Measurements from ENCODE around the gene NAPB.

Gene NAPB

DNA sequence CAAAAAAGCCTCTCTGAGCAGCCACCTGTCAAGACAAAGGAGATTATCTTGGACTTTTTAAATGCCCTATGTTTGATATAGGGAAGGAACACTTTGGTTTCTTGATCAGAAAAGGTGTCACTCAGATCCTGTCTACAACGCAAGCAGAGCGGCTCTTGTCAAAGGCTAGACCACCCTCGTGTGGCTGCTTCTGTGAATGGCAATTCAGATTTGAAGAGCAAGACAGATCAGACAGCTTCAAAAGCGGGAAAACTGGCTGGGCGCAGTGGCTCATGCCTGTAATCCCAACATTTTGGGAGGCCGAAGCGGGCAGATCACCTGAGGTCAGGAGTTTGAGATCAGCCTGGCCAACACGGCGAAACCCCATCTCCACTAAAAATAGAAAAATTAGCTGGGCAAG is 80.8 kb downstream of the NAPB start:
- DNase-seq: no peak

DNA sequence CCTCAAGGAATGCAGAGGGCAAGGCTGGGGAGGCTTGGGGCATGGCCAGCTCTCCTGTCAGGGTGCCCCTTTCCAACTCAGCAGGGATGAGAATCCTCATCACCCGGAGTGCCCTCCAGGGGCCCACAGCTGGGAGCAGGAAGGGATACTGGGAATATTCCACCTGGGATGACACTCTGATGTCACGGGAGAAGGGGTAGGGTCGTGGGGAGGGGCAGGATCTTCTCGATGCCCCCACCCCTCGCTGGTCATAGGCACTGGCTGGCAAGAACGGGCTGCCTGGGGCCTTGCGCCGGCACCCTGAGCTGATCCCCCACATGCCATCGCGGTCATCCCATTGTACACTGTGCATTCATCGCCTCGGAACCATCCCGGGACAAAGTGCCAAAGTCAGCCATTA is 81.3 kb downstream of the NAPB start:
- DNase-seq: no peak

DNA sequence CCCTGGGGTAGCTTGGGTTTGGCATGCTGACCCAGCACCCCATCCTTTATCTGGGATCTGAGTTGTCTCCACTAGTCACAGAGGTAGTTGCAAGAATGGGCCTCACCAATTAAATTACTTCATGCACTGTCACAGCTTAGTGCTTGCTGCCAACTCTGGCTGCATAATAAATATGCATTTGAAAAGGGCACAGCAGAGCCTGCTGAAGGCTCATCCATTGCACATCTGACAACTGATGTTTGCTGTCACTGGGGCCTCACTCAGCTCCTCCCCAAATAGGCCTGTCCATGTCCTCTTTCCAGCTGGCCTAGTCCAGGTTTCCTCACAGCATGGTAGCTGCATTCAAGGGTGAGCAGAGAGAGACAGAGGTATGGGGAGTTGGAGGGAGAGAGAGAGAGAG is 84.0 kb downstream of the NAPB start:
- DNase-seq: no peak

DNA sequence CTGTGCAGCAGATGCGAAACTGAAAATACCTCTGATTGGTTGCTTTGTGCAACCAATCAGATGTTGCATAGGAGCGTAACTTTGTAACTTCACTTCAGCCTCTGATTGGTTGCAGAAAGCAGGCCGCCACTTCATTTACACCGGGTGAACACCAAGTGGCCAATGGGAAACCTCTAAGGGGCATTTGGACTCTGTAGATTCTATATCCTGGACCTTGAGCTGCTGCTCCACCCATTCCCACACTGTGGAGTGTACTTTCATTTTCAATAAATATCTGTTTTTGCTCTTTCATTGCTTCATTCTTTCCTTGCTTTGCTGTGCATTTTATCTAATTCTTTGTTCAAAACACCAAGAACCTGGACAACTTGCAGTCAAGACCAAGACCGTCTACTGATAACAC is 84.8 kb downstream of the NAPB start:
- no peak for DNase-seq

DNA sequence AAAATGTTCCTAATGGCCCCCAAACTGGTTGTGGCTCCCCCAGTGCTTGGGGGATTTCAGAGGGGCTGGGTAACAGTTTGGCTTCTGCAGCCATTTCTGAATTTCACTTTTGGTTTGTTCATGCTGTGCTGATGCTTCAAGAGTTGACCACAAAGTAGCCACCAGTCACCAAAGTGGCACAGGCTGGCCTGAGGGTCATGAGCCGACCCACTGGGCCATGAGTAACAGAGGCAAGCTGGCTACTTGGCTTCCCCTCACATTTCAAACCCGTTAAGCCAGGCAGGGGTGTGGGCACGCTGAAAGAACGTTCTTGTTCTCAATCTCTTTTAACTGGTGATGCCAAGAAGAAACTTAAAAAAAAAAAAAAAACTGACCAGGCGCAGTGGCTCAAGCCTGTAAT is 85.8 kb downstream of the NAPB start:
- DNase-seq: no peak

DNA sequence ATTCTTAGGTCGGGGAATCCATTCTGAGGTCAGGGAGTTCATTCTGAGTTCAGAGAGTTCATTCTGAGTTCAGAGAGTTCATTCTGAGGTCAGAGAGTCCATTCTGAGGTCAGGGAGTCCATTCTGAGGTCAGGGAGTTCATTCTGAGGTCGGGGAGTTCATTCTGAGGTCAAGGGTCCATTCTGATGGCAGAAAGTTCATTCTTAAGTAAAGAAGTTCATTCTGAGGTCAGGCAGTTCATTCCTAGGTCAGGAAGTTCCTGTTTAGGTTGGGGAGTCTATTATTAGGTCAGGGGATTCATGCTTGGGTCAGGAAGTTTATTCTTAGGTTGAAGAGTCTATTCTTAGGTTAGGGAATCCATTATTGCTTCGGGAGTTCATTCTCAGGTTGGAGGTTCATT is 87.2 kb downstream of the NAPB start:
- DNase-seq: no peak

DNA sequence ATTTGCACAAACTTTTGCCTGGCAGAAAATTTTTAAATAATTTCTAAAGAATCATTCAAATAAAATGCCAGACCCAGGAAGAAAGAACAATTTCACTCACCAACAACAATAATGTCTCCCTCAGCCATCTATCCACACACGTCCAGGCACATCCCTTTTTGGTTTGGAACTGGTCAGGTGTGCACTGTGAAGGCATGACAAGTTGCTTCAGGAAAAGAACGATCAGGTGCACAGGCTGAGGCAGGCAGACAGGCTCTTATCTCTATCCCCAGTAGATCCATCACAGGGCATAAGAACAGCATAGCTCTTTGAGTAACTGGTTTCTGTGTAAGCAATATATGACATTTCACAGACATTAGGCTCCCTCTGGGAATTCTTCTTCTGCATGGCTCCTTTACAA is 88.8 kb downstream of the NAPB start:
- DNase-seq: no peak

DNA sequence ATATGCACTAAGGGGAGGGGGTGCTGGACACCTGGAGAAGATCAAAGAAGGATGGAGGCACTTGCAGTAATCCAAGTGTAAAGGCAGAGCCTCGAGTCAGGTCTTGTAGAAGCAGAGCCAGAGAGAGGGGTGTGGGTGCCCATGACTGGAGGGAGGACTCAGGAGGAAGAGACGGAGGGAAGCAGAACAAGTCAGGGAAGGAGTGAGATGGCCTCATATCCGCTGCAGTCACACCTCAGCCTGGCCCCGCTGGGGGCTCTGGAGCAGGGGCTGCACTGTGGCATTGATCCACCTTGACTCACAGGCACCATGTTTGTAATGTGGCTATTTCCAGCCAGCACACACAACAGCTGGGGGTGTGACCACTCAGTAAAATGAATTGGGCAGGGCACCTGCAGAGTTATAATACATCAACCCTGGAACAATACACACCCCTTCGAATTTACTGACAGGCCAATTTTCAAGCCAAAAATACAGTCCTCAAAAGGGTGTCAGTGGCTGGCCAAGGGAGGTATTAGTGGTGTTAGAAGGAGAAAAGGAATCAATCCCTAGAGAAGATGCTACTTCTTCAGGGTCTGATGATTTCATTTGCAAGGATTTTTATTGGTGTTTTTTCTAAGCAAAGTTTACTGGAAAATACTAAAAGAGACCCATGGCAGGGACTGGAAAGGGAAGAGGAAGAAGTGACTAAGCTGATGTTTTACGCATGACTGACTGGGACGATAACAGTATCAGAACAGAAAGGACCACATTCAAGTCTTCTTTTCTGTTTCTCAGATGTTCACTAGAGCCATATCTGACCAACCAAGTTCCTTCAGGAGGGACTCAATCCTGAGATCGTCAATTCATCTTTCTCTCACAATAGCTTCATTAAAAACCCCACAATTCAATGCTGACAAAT is 89.6 kb downstream of the NAPB start:
- no peak for DNase-seq

DNA sequence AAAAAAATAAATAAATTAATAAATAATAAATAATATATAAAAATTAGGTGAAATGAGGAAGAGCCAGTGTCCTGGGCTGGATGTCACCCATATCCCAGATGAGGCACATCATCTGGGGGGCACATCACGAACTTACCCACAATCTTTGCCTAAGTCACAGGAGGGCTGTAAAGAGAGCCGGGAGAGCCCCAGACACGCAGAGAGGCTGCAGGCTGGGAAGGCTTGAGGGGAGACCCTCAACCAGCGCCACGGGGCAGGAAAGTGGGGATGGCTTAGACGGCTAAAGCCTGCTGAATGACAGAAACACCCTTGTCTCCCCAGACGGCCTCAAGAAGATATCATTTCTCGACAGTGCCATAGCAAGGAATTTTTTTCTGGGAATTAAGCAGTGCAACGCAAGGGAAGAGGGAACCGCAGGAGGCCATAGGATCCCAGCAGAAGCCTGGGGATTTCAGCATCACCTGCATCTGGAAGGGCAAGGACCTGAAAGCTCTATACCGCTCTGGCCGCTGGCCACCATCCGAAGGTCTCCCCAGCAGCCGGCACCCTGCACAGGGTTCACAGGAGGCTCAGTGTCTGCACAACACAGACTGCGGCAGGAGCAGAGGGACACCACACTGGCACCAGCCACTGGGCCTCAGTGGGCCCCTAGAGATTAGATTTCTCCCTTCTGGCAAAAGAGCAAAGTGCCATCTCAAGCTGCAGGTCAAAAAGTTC is 93.5 kb downstream of the NAPB start:
- no peak for DNase-seq

DNA sequence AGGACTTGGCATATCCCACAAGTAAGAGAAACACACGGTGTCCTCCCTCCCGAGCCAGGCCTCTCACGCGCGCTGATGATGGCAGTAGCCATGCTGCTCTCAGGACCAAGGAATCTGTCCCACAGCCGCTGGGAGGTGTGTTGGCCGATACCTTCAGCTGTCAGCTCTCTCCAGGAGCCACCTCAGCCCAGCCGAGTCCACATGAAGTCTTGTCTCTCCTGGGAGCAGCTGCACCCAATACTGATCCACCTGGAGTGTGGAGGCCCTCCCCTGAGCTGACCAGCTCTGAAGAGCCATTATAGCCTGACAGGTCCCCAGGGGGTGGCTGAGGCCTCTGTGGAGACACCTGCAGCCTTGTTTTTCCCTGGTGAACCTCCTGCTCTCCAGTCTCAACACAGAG is 94.5 kb downstream of the NAPB start:
- no peak for DNase-seq

DNA sequence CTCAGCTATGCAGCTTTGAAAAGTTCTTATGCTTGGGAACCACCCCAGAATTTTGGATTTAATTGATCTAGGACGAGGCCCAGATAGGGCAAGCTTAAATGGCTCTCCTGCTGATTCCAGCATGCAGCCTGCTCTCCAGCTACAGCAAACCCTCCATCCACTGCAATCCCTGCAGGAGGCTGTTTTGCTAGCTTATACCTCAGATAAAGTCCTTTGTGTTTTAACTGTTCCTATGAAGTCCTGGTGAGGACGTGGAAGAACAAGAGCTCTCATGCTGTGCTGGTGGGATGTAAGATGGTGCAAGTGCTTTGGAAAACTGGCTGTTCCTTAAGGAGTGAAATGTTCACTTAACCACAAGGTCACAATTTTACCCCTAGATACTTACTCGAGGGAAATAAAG is 96.2 kb downstream of the NAPB start:
- no peak for DNase-seq
